CD8-positive, alpha-beta memory T cell (primary cell): ENCODE data around the gene UCHL3. TPM values are rescaled to one million over a fixed set of nuclear protein-coding genes. Genes with fewer than 3 reads are reported as not detected.

Experiments used
- CTCF ChIA-PET: fragments of 350-600 bp; sonication (Branson Sonifier 250); formaldehyde crosslinking; loops from one replicate; lab custom pipeline; 2021; ENCODE audit warnings: antibody characterized with exemption; lab: Charles Lee
- POLR2A ChIA-PET: fragments of 350-600 bp; sonication (Branson Sonifier 250); formaldehyde crosslinking; loops from one replicate; lab custom pipeline; 2021; ENCODE audit warnings: antibody characterized with exemption; lab: Charles Lee
- DNase-seq, 5 donors: peaks; one replicate each; pipeline versions ENCODE4 v3.0.0 to v3.0.0-alpha.2; 2020 to 2022; ENCODE audit warnings: mixed read lengths in 1 of 5
- H3K27ac ChIP-seq: one replicate; pipeline ENCODE4 v1.7.0; 2013; ENCODE audit warnings: low read depth, mild to moderate bottlenecking, low read length, moderate library complexity
- H3K27me3 ChIP-seq: 2 replicates; pipeline ENCODE4 v1.7.0; 2013; ENCODE audit warnings: low read length, mild to moderate bottlenecking; ENCODE audit not compliant: insufficient read depth, poor library complexity, severe bottlenecking
- H3K36me3 ChIP-seq: 2 replicates; pipeline ENCODE4 v1.7.0; 2013; ENCODE audit warnings: mild to moderate bottlenecking, low read length, moderate library complexity; ENCODE audit not compliant: insufficient read depth
- H3K4me1 ChIP-seq: 2 replicates; pipeline ENCODE4 v1.7.0; 2013; ENCODE audit warnings: mild to moderate bottlenecking, low read length, moderate library complexity; ENCODE audit not compliant: insufficient read depth
- H3K4me3 ChIP-seq: 2 replicates; pipeline ENCODE4 v1.7.0; 2013; ENCODE audit warnings: mild to moderate bottlenecking, low read length
- H3K9me3 ChIP-seq: 2 replicates; pipeline ENCODE4 v1.7.0; 2013; ENCODE audit warnings: mild to moderate bottlenecking, low read length
- H3K27ac Mint-ChIP-seq, 8 donors: one replicate each; pipeline ENCODE4 v1.8.0; 2020 to 2021; ENCODE audit warnings: mixed read lengths in 8 of 8, mild to moderate bottlenecking in 6 of 8, inconsistent platforms in 3 of 8, moderate library complexity in 3 of 8
- H3K27me3 Mint-ChIP-seq, 2 donors: one replicate each; pipeline ENCODE4 v1.8.0; 2020 to 2021; ENCODE audit warnings: mixed read lengths in 2 of 2, mild to moderate bottlenecking in 1 of 2, moderate library complexity in 1 of 2
- H3K36me3 Mint-ChIP-seq, 3 donors: one replicate each; pipeline ENCODE4 v1.8.0; 2020 to 2021; ENCODE audit warnings: mixed read lengths in 3 of 3, inconsistent platforms in 1 of 3, mild to moderate bottlenecking in 1 of 3
- H3K4me1 Mint-ChIP-seq, 3 donors: one replicate each; pipeline ENCODE4 v1.8.0; 2020 to 2021; ENCODE audit warnings: mixed read lengths in 3 of 3, inconsistent platforms in 1 of 3, mild to moderate bottlenecking in 1 of 3
- H3K4me3 Mint-ChIP-seq, 7 donors: one replicate each; pipeline ENCODE4 v1.8.0; 2020 to 2021; ENCODE audit warnings: mixed read lengths in 7 of 7, mild to moderate bottlenecking in 6 of 7, moderate library complexity in 4 of 7, inconsistent platforms in 2 of 7
- H3K9me3 Mint-ChIP-seq, 5 donors: one replicate each; pipeline ENCODE4 v1.8.0; 2020 to 2022; ENCODE audit warnings: mixed read lengths in 5 of 5, mild to moderate bottlenecking in 3 of 5, moderate library complexity in 2 of 5, inconsistent platforms in 1 of 5
- polyA plus RNA-seq: library from polyadenylated mRNA; unstranded; fragments of 300-500 nt; fragmentation: Illumina TruSeq; gene quantifications from one replicate; pipeline ENCODE4 v1.2.3, GENCODE V29; 2021
- total RNA-seq, 2 experiments: library from RNA; stranded (reverse); gene quantifications; one replicate each; pipeline ENCODE4 v1.2.3, GENCODE V29; 2021

Gene UCHL3
- total and polyA plus RNA-seq, 3 experiments from 2014 or later: 37.1 to 47.3 (median 38.3) TPM

DNA sequence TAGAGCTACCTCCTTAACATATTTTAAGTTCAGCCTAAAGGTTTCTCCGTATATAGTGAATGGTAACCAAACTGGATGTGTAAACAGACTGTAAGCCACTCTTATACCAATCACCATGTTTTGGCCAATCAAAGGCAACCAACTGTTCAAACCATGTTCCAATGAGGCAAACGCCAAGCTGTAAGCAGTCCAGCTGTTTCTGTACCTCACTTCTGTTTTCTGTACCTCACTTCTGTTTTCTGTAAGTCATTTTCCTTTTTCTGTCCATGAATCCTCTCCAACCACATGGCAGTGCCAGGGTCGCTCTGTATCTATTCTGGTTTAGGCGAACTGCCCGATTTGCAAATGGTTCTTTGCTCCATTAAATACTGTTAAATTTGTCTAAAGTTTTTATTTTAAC, 36.3 kb upstream of the UCHL3 start:
- Mint-ChIP-seq H3K4me3 (no peak overlapping the region), H3K36me3 (peaks cover 0 to 7% (median 0%) of the 10 kb centered on the region in 3 donors), H3K27ac (no peak overlapping the region), H3K27me3 (peaks cover 9 to 35% of the 10 kb centered on the region in 2 donors), H3K4me1 (no peaks in the 10 kb centered on the region), H3K9me3 (no peaks in the 10 kb centered on the region)
- ChIA-PET POLR2A (no interaction called here), CTCF (no interaction called here)
- Histone ChIP-seq H3K27ac (no peak overlapping the region), H3K9me3 (no peaks in the 10 kb centered on the region), H3K36me3 (no peaks in the 10 kb centered on the region), H3K4me1 (no peaks in the 10 kb centered on the region), H3K27me3 (no peaks in the 10 kb centered on the region), H3K4me3 (no peak overlapping the region)
- no peak for DNase-seq

DNA sequence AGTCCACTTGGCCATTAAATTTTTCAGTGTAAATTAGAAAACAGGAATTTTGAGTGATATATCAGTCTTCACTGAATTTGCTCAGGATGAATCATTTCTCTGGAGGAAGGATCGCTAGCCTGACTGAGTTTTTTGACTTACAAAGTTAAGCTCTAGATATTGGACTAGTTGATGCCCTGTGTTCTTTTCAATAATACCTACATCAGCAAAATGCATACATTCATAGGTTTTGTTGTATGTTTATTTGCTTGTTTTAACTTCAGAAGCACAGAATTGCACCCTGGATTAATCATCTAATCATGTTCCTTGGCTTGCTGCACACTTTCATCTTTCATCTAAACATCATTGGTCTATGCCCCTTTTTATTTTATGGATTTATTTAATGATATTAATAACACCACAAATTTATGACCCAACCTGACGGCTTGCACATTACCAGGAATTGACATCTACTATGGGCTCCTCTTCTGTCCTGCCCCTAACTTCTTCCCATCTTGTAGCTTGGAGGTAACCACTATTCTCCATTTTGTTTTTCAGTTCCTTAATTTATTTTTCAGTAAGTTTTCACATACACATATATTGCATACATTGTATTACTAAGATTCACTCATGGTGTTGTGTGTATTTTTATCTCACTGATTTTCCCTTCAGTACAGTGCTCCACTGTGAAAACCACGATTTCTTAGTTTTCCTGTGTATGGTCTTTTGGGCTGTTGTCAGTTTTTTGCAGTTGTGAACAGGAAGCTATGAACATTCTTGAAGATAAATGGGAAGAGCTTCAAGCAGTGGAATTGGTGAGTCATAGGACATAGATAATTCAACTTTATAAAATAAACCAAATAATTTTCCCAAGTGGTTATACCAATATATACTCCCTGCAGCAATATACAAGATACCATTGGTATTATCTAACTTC, 35.3 kb upstream of the UCHL3 start:
- no peaks in the 10 kb centered on the region for H3K4me1 ChIP-seq
- no peak overlapping the region for H3K27ac Mint-ChIP-seq
- no peaks in the 10 kb centered on the region for H3K9me3 ChIP-seq
- no peak overlapping the region for H3K27ac ChIP-seq
- H3K27me3 Mint-ChIP-seq: peaks cover 9 to 35% of the 10 kb centered on the region in 2 donors
- no peak overlapping the region for H3K4me3 ChIP-seq
- H3K36me3 Mint-ChIP-seq: peaks cover 0 to 7% (median 0%) of the 10 kb centered on the region in 3 donors
- H3K36me3 ChIP-seq: no peaks in the 10 kb centered on the region
- no peaks in the 10 kb centered on the region for H3K9me3 Mint-ChIP-seq
- ChIA-PET POLR2A (no interaction called here), CTCF (no interaction called here)
- no peaks in the 10 kb centered on the region for H3K4me1 Mint-ChIP-seq
- no peak overlapping the region for H3K4me3 Mint-ChIP-seq
- no peak for DNase-seq
- H3K27me3 ChIP-seq: no peaks in the 10 kb centered on the region

DNA sequence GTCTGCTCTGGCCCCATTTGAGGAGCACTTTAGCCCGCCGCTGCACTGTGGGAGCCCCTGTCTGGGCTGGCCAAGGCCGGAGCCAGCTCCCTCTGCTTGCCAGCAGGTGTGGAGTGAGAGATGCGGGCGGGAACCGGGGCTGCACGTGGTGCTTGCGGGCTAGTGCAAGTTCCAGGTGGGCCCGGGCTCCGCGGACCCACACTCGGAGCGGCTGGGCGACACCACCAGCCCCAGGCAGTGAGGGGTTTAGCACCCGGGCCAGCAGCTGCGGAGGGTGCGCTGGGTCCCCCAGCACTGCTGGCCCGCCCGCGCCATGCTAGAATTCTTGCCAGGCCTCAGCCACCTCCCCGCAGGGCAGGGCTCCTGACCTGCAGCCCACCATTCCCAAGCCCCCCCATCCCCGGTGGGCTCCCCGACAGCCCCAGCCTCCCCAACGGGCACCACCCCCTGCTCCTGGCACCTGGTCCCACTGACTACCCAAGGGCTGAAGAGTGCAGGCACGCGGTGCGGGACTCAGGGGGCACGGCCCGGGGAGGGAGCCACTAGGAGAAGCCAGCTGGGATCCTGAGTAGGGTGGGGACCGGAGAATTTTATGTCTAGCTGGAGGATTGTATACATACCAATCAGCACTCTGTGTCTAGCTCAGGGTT, 31.0 kb upstream of the UCHL3 start:
- Histone ChIP-seq H3K27ac (no peak overlapping the region), H3K4me3 (no peak overlapping the region), H3K36me3 (no peaks in the 10 kb centered on the region), H3K9me3 (no peaks in the 10 kb centered on the region), H3K27me3 (no peaks in the 10 kb centered on the region), H3K4me1 (no peaks in the 10 kb centered on the region)
- no peaks in the 10 kb centered on the region for H3K9me3 Mint-ChIP-seq
- H3K27ac Mint-ChIP-seq: no peak overlapping the region
- POLR2A ChIA-PET: no interaction called here
- H3K27me3 Mint-ChIP-seq: peaks cover 2 to 13% of the 10 kb centered on the region in 2 donors
- H3K4me3 Mint-ChIP-seq: no peak overlapping the region
- H3K4me1 Mint-ChIP-seq: no peaks in the 10 kb centered on the region
- no peak for DNase-seq
- CTCF ChIA-PET: no interaction called here
- H3K36me3 Mint-ChIP-seq: peaks cover 0 to 7% (median 5%) of the 10 kb centered on the region in 3 donors

DNA sequence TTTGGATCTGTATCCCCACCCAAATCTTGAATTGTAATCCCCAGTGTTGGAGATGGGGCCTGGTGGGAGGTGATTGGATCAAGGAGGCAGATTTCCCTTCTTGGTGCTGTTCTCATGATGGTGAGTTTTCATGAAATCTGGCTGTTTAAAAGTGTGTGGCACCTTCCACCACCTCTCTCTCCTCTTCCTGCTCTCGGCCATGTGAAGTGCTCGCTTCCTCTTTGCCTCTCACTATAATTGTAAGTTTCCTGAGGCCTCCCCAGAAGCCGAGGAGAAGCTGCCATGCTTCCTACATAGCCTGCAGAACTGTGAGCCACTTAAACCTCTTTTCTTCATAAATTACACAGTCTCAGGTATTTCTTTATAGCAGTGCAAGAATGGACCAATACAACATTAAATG, 27.6 kb upstream of the UCHL3 start:
- Mint-ChIP-seq H3K27me3 (no peaks in the 10 kb centered on the region), H3K4me3 (no peak overlapping the region)

DNA sequence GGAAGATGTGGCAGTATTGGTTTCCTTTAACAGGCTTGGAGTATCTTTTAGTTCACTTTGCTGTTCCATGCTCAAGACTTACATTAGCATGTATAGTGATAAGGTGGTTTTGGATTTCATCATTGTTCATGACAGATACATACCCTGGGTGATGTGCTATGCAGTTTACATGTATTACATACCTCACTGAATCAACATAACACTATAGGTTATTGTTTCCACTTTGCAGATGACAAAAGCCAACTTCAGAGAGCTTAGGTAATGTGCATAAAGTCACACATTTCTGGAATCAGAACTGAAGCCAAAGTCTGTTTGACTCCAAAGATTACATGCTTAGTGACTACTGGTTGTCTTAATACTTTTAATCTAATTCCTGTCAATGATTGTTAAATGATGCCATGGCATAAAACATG, 19.0 kb upstream of the UCHL3 start:
- no peaks in the 10 kb centered on the region for H3K9me3 ChIP-seq
- Mint-ChIP-seq H3K9me3 (no peaks in the 10 kb centered on the region), H3K4me1 (peaks cover 49 to 67% (median 62%) of the 10 kb centered on the region in 3 donors), H3K4me3 (no peak overlapping the region), H3K27ac (peak overlapping the region in 1 of 8 donors; percentile 21), H3K27me3 (no peaks in the 10 kb centered on the region), H3K36me3 (peaks cover 12 to 56% (median 18%) of the 10 kb centered on the region in 3 donors)
- no peak overlapping the region for H3K4me3 ChIP-seq
- no peak overlapping the region for H3K27ac ChIP-seq
- ChIA-PET CTCF (no interaction called here), POLR2A (no interaction called here)
- H3K36me3 ChIP-seq: no peaks in the 10 kb centered on the region
- H3K4me1 ChIP-seq: peaks cover 21% of the 10 kb centered on the region
- no peaks in the 10 kb centered on the region for H3K27me3 ChIP-seq
- no peak for DNase-seq

More for the DNA sequence above, 27.6 kb upstream of the UCHL3 start:
- Mint-ChIP-seq H3K36me3 (peaks cover 3 to 18% (median 14%) of the 10 kb centered on the region in 3 donors), H3K9me3 (no peaks in the 10 kb centered on the region), H3K4me1 (peaks cover 0 to 3% (median 0%) of the 10 kb centered on the region in 3 donors), H3K27ac (peak overlapping the region in 2 of 8 donors; percentile 21 to 22)
- CTCF ChIA-PET: no interaction called here
- no peak for DNase-seq
- Histone ChIP-seq H3K27ac (no peak overlapping the region), H3K4me1 (no peaks in the 10 kb centered on the region), H3K9me3 (no peaks in the 10 kb centered on the region), H3K36me3 (no peaks in the 10 kb centered on the region), H3K4me3 (no peak overlapping the region), H3K27me3 (no peaks in the 10 kb centered on the region)
- POLR2A ChIA-PET: no interaction called here

DNA sequence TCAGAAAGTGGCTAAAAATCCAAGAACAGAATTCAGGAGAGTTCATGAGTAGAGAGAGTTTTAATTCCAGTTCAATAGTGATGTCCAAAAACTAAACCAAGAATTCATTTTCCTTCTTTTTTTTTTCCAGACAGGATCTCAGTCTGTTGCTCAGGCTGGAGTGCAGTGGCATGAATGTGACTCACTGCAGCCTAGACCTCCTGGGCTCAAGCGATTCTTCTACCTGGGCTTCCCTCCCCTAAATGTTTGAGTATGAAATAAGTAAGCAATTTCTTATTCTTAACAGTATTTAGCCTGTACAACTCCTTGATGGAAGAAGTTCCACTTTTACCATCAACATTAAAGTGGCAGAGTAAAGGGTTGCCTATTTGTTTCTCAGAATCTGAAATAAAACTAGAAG, 15.7 kb upstream of the UCHL3 start:
- Histone ChIP-seq H3K36me3 (no peaks in the 10 kb centered on the region), H3K4me1 (peaks cover 36% of the 10 kb centered on the region), H3K9me3 (no peaks in the 10 kb centered on the region), H3K4me3 (no peak overlapping the region), H3K27me3 (no peaks in the 10 kb centered on the region), H3K27ac (no peak overlapping the region)
- ChIA-PET CTCF (interaction anchor here (1.0 kb wide), 1 partner anchor 1447 kb away, joined by 3 read pairs; no protein-coding TSS in a partner anchor), POLR2A (no interaction called here)
- no peak for DNase-seq
- Mint-ChIP-seq H3K27me3 (no peaks in the 10 kb centered on the region), H3K4me1 (peaks cover 72 to 89% (median 87%) of the 10 kb centered on the region in 3 donors), H3K4me3 (peak overlapping the region in 1 of 7 donors; percentile 56), H3K9me3 (no peaks in the 10 kb centered on the region), H3K27ac (peak overlapping the region in 1 of 8 donors; percentile 21), H3K36me3 (peaks cover 9 to 44% (median 11%) of the 10 kb centered on the region in 3 donors)

DNA sequence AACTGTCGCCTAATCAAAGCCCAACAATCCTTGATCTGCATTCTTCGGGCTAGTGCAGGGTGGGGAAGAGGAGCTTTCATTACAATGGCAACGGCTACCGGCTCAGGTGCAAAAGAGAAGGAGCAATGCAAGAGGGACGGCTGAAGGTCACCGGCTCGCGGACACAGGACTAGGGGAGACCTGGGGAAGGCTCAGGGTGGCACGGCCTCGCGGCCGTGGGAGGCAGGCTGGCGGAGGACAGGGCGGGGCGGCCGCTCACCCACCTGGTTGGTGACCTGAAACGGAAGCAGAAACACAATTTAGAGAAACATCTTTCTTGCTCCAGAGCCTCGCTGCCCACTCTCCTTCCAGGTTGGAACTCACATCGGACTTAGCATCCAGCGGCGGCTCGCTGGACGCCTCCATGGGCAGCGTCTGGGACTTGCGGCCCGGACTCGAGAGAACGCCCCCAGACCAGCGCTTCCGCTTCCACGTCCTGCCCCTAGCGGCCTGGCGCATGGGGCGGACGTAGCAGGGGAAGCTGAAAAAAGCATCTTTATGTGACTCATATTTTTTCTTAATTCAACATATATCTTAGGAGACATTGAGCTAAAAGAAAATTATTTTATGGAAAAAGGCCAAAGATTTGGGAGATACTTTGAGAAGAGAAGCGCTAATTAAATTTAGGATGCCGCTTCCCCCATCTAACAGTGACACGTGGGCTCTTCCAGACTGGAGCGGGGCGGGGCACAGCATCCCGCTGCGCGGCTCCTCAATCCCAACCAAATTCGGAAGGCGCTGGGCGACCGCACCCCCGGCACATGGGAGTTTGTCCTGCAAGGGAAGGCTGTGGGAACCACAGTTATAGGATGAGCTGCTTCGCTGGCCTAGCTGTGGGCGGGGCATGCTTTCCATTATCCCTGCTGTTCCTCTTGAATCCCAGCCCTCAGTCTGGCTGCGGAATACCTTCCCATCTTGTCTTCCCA, 11.9 kb upstream of the UCHL3 start, which contains the start of gene COMMD6:
TSS of gene COMMD6 (minus strand) at position 441 of the 965 bp plus-strand sequence. CDS start at position 405, 36 bp downstream.
- Mint-ChIP-seq H3K27me3 (no peaks in the 10 kb centered on the region), H3K9me3 (no peaks in the 10 kb centered on the region), H3K27ac (peak within 1 kb of the TSS; percentile 87 to 97 (median 94)), H3K36me3 (peaks cover 0 to 27% (median 4%) of the 10 kb centered on the region in 3 donors), H3K4me1 (peaks cover 44 to 57% (median 54%) of the 10 kb centered on the region in 3 donors), H3K4me3 (peak within 1 kb of the TSS; percentile 95 to 100 (median 97))
- POLR2A ChIA-PET: no interaction called here
- H3K27ac ChIP-seq: peak within 1 kb of the TSS; percentile 73
- no peaks in the 10 kb centered on the region for H3K36me3 ChIP-seq
- peak; percentile 60 to 78 (median 64) for DNase-seq
- H3K4me1 ChIP-seq: peaks cover 25% of the 10 kb centered on the region
- H3K27me3 ChIP-seq: no peaks in the 10 kb centered on the region
- no peaks in the 10 kb centered on the region for H3K9me3 ChIP-seq
- CTCF ChIA-PET: interaction anchor here (0.9 to 1.1 kb wide), 2 partner anchors 11 to 12 kb away, joined by 3 read pairs; partner anchors contain the start of gene UCHL3
- H3K4me3 ChIP-seq: peak within 1 kb of the TSS; percentile 93
